Peyer's patch (tissue), 4 donors: Measurements from ENCODE around the gene NHLH2.

Source experiments
- POLR2A ChIP-seq, 2 donors: fragments of 450-650 bp; IDR thresholded peaks; one replicate each; pipeline ENCODE4 v1.5.1; 2017; ENCODE audit warnings: antibody characterized with exemption in 2 of 2, mild to moderate bottlenecking in 2 of 2, moderate library complexity in 2 of 2
- TF ChIP-seq, protein P1 (sequence below), 6 experiments: fragments of 450-650 bp in 4 of 6; fragments of 200-600 bp in 2 of 6; sonication (generic) in 1 of 6; IDR thresholded peaks; one replicate each; pipeline ENCODE4 v1.5.1; 2017 to 2019; ENCODE audit warnings: antibody characterized with exemption in 6 of 6, mild to moderate bottlenecking in 3 of 6, moderate library complexity in 1 of 6

GRCh38 chr1:115796897-115797296, 44.0 kb downstream of the NHLH2 start:
- TF ChIP-seq, protein P1, sequence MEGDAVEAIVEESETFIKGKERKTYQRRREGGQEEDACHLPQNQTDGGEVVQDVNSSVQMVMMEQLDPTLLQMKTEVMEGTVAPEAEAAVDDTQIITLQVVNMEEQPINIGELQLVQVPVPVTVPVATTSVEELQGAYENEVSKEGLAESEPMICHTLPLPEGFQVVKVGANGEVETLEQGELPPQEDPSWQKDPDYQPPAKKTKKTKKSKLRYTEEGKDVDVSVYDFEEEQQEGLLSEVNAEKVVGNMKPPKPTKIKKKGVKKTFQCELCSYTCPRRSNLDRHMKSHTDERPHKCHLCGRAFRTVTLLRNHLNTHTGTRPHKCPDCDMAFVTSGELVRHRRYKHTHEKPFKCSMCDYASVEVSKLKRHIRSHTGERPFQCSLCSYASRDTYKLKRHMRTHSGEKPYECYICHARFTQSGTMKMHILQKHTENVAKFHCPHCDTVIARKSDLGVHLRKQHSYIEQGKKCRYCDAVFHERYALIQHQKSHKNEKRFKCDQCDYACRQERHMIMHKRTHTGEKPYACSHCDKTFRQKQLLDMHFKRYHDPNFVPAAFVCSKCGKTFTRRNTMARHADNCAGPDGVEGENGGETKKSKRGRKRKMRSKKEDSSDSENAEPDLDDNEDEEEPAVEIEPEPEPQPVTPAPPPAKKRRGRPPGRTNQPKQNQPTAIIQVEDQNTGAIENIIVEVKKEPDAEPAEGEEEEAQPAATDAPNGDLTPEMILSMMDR (IDR thresholded peaks at IDR 0.05): no peak
- no peak for TF ChIP-seq POLR2A (IDR thresholded peaks at IDR 0.05)
